ENCODE measurements around the gene ZNF783.

The ZNF783 gene

GRCh38 chr7:149281508-149282330, 19.7 kb downstream of the ZNF783 start:
- H3K9ac ChIP-seq (ENCODE audit: insufficient read length, low read depth), result no peak overlapping the region
- no peaks in the 10 kb centered on the region for H3K4me1 ChIP-seq (ENCODE audit: insufficient read depth, insufficient read length)
- H3K9me3 ChIP-seq (ENCODE audit: insufficient read depth, low read length), result no peaks in the 10 kb centered on the region
- DNase-seq (ENCODE audit: low read depth, low spot score), result no peak
- no peak overlapping the region for H3K4me3 ChIP-seq (ENCODE audit: insufficient read length, low read depth)
- peaks cover 44% of the 10 kb centered on the region for H3K36me3 ChIP-seq (ENCODE audit: insufficient read depth, insufficient read length, low read length)
- no peak for TF ChIP-seq YY1 (IDR thresholded peaks at IDR 0.05; ENCODE audit: insufficient read depth, insufficient read length)
- TF ChIP-seq ZNF274 (IDR thresholded peaks at IDR 0.05; ENCODE audit: low read depth, low read length), result no peak
- no peak for TF ChIP-seq SUZ12 (IDR thresholded peaks at IDR 0.05; ENCODE audit: extremely low read depth, insufficient read depth, insufficient read length)
- H3K27me3 ChIP-seq (ENCODE audit: insufficient read depth, insufficient read length), result no peaks in the 10 kb centered on the region

- Histone ChIP-seq H3K27me3 (ENCODE audit: insufficient read depth, insufficient read length) (no peaks in the 10 kb centered on the region), H3K4me1 (ENCODE audit: insufficient read depth, insufficient read length) (no peaks in the 10 kb centered on the region), H3K36me3 (ENCODE audit: insufficient read depth, insufficient read length, low read length) (peaks cover 47% of the 10 kb centered on the region), H3K9ac (ENCODE audit: insufficient read length, low read depth) (no peak overlapping the region), H3K9me3 (ENCODE audit: insufficient read depth, low read length) (no peaks in the 10 kb centered on the region), H3K4me3 (ENCODE audit: insufficient read length, low read depth) (no peak overlapping the region)
- DNase-seq (ENCODE audit: low read depth, low spot score), result no peak
- TF ChIP-seq YY1 (IDR thresholded peaks at IDR 0.05; ENCODE audit: insufficient read depth, insufficient read length), result no peak
- no peak for TF ChIP-seq ZNF274 (IDR thresholded peaks at IDR 0.05; ENCODE audit: low read depth, low read length)
- TF ChIP-seq SUZ12 (IDR thresholded peaks at IDR 0.05; ENCODE audit: extremely low read depth, insufficient read depth, insufficient read length), result no peak
Measured at GRCh38 chr7:149282331-149282655, 20.3 kb downstream of the ZNF783 start.

GRCh38 chr7:149283321-149283720, 21.3 kb downstream of the ZNF783 start:
- Histone ChIP-seq H3K36me3 (ENCODE audit: insufficient read depth, insufficient read length, low read length) (peaks cover 40% of the 10 kb centered on the region), H3K4me3 (ENCODE audit: insufficient read length, low read depth) (no peak overlapping the region), H3K4me1 (ENCODE audit: insufficient read depth, insufficient read length) (no peaks in the 10 kb centered on the region), H3K27me3 (ENCODE audit: insufficient read depth, insufficient read length) (no peaks in the 10 kb centered on the region), H3K9ac (ENCODE audit: insufficient read length, low read depth) (no peak overlapping the region), H3K9me3 (ENCODE audit: insufficient read depth, low read length) (no peaks in the 10 kb centered on the region)
- no peak for TF ChIP-seq YY1 (IDR thresholded peaks at IDR 0.05; ENCODE audit: insufficient read depth, insufficient read length)
- TF ChIP-seq ZNF274 (IDR thresholded peaks at IDR 0.05; ENCODE audit: low read depth, low read length), result no peak
- TF ChIP-seq SUZ12 (IDR thresholded peaks at IDR 0.05; ENCODE audit: extremely low read depth, insufficient read depth, insufficient read length), result no peak
- DNase-seq (ENCODE audit: low read depth, low spot score), result no peak

- H3K27me3 ChIP-seq (ENCODE audit: insufficient read depth, insufficient read length), result no peaks in the 10 kb centered on the region
- TF ChIP-seq YY1 (IDR thresholded peaks at IDR 0.05; ENCODE audit: insufficient read depth, insufficient read length) (no peak), SUZ12 (IDR thresholded peaks at IDR 0.05; ENCODE audit: extremely low read depth, insufficient read depth, insufficient read length) (no peak), ZNF274 (IDR thresholded peaks at IDR 0.05; ENCODE audit: low read depth, low read length) (no peak)
- H3K9me3 ChIP-seq (ENCODE audit: insufficient read depth, low read length), result no peaks in the 10 kb centered on the region
- DNase-seq (ENCODE audit: low read depth, low spot score), result no peak
- no peak overlapping the region for H3K9ac ChIP-seq (ENCODE audit: insufficient read length, low read depth)
- peaks cover 30% of the 10 kb centered on the region for H3K36me3 ChIP-seq (ENCODE audit: insufficient read depth, insufficient read length, low read length)
- H3K4me1 ChIP-seq (ENCODE audit: insufficient read depth, insufficient read length), result no peaks in the 10 kb centered on the region
- H3K4me3 ChIP-seq (ENCODE audit: insufficient read length, low read depth), result no peak overlapping the region
Measured at GRCh38 chr7:149284343-149284742, 22.3 kb downstream of the ZNF783 start.

GRCh38 chr7:149284850-149285585, 23.0 kb downstream of the ZNF783 start:
- Histone ChIP-seq H3K36me3 (ENCODE audit: insufficient read depth, insufficient read length, low read length) (peaks cover 29% of the 10 kb centered on the region), H3K9ac (ENCODE audit: insufficient read length, low read depth) (peak overlapping the region; percentile 86), H3K9me3 (ENCODE audit: insufficient read depth, low read length) (no peaks in the 10 kb centered on the region), H3K4me3 (ENCODE audit: insufficient read length, low read depth) (peak overlapping the region; percentile 80), H3K4me1 (ENCODE audit: insufficient read depth, insufficient read length) (no peaks in the 10 kb centered on the region), H3K27me3 (ENCODE audit: insufficient read depth, insufficient read length) (no peaks in the 10 kb centered on the region)
- TF ChIP-seq SUZ12 (IDR thresholded peaks at IDR 0.05; ENCODE audit: extremely low read depth, insufficient read depth, insufficient read length), result no peak
- TF ChIP-seq YY1 (IDR thresholded peaks at IDR 0.05; ENCODE audit: insufficient read depth, insufficient read length), result no peak
- no peak for TF ChIP-seq ZNF274 (IDR thresholded peaks at IDR 0.05; ENCODE audit: low read depth, low read length)
- peak; percentile 90 for DNase-seq (ENCODE audit: low read depth, low spot score)

GRCh38 chr7:149285603-149286002, 23.6 kb downstream of the ZNF783 start:
- peaks cover 24% of the 10 kb centered on the region for H3K36me3 ChIP-seq (ENCODE audit: insufficient read depth, insufficient read length, low read length)
- peak overlapping the region; percentile 86 for H3K9ac ChIP-seq (ENCODE audit: insufficient read length, low read depth)
- H3K9me3 ChIP-seq (ENCODE audit: insufficient read depth, low read length), result no peaks in the 10 kb centered on the region
- no peak for DNase-seq (ENCODE audit: low read depth, low spot score)
- peak overlapping the region; percentile 80 for H3K4me3 ChIP-seq (ENCODE audit: insufficient read length, low read depth)
- no peaks in the 10 kb centered on the region for H3K4me1 ChIP-seq (ENCODE audit: insufficient read depth, insufficient read length)
- no peak for TF ChIP-seq SUZ12 (IDR thresholded peaks at IDR 0.05; ENCODE audit: extremely low read depth, insufficient read depth, insufficient read length)
- no peak for TF ChIP-seq YY1 (IDR thresholded peaks at IDR 0.05; ENCODE audit: insufficient read depth, insufficient read length)
- no peaks in the 10 kb centered on the region for H3K27me3 ChIP-seq (ENCODE audit: insufficient read depth, insufficient read length)

GRCh38 chr7:149286811-149287400, 24.9 kb downstream of the ZNF783 start:
- H3K9me3 ChIP-seq (ENCODE audit: insufficient read depth, low read length), result no peaks in the 10 kb centered on the region
- no peaks in the 10 kb centered on the region for H3K27me3 ChIP-seq (ENCODE audit: insufficient read depth, insufficient read length)
- TF ChIP-seq SUZ12 (IDR thresholded peaks at IDR 0.05; ENCODE audit: extremely low read depth, insufficient read depth, insufficient read length), result no peak
- TF ChIP-seq YY1 (IDR thresholded peaks at IDR 0.05; ENCODE audit: insufficient read depth, insufficient read length), result no peak
- no peak for TF ChIP-seq ZNF274 (IDR thresholded peaks at IDR 0.05; ENCODE audit: low read depth, low read length)
- H3K4me3 ChIP-seq (ENCODE audit: insufficient read length, low read depth), result no peak overlapping the region
- no peak overlapping the region for H3K9ac ChIP-seq (ENCODE audit: insufficient read length, low read depth)
- no peak for DNase-seq (ENCODE audit: low read depth, low spot score)
- peaks cover 12% of the 10 kb centered on the region for H3K36me3 ChIP-seq (ENCODE audit: insufficient read depth, insufficient read length, low read length)
- H3K4me1 ChIP-seq (ENCODE audit: insufficient read depth, insufficient read length), result no peaks in the 10 kb centered on the region
